ENCODE data around the gene FZD2. TPM values are rescaled to one million over a fixed set of nuclear protein-coding genes. Genes with fewer than 3 reads are reported as not detected.

FZD2 gene
- total and polyA plus RNA-seq, 8 donors = 0.16 to 3.6 (median 0.95) TPM

DNA sequence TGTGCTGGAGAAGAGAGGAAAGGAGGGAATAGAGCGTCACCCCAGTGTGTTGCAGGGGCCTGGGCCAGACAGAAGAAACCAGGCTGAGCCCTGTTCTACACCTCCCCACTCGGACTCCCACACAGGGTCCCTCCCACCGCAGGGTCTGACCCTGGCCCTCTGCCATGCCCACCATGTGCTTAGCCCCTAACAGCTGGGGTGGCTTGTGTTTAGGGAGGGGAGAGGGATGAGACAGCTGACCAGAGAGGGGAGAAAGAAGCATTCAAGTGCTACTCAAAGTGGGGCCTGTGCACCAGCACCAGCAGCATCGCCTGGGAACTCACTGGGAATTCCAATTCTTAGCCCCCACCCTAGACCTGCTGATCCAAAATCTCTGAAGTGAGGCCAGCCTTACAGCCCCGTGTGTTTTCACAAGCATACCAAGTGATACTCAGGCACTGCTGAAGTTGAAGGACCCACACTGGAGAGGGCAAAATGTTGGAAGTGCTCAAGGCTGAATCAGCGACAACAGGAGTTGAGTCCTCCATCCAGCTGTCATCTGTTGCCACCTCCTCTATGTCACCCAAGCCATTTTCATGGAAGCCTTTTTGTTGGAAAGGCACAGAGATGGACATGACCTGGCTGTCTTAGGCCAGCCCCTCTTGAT, 47.0 kb downstream of the FZD2 start:
- no peak overlapping the region for H3K27ac ChIP-seq
- no peak overlapping the region for H3K4me3 ChIP-seq
- no peak for ATAC-seq
- no peak for FAIRE-seq
- WGBS, 2 donors = 82 to 83% methylated on average over 6 of the region's 6 CpGs
- TF ChIP-seq, protein P1, sequence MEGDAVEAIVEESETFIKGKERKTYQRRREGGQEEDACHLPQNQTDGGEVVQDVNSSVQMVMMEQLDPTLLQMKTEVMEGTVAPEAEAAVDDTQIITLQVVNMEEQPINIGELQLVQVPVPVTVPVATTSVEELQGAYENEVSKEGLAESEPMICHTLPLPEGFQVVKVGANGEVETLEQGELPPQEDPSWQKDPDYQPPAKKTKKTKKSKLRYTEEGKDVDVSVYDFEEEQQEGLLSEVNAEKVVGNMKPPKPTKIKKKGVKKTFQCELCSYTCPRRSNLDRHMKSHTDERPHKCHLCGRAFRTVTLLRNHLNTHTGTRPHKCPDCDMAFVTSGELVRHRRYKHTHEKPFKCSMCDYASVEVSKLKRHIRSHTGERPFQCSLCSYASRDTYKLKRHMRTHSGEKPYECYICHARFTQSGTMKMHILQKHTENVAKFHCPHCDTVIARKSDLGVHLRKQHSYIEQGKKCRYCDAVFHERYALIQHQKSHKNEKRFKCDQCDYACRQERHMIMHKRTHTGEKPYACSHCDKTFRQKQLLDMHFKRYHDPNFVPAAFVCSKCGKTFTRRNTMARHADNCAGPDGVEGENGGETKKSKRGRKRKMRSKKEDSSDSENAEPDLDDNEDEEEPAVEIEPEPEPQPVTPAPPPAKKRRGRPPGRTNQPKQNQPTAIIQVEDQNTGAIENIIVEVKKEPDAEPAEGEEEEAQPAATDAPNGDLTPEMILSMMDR (IDR thresholded peaks at IDR 0.05) = no peak
- H3K36me3 ChIP-seq = no peaks in the 10 kb centered on the region
- H3K9me3 ChIP-seq = no peaks in the 10 kb centered on the region
- intact Hi-C loops (cut with DNase I) = no loop called here
- no peaks in the 10 kb centered on the region for H3K4me1 ChIP-seq
- no peaks in the 10 kb centered on the region for H3K27me3 ChIP-seq
- DNase-seq = no peak

DNA sequence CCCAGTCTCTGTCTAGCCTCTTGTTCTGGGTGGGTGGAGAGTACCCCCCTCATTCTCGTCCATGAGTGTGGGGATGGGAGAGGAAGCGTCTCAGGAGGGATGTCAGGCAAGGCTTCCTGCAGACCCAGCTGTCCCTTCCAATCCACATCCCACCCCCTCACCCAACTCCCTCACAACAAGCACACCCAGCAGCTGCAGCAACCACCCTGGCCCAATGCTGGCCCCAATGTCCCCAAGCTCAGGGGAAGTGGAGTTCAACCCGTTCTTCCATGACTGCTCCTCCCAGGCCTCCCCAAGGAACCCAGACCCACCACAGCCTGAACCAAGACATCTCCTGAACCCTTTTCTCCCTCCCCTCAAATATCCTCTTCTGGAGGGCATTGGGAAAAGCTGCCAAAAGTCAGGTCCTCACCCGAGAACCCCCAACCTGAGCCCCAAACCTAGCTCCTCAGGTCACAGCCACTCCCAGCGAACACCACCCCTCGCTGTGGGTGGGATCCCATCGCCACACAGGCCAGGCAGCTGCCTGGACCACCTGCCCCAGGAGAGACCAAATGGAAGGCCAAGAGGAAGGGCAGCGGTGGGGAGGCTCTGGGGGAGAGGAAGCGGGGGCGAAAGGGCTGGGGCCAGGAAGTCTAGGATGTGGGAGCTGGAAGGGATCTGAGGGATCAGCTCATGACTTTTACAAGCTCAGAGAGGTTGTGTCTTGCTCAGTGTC, 47.6 kb downstream of the FZD2 start:
- ATAC-seq = no peak
- H3K36me3 ChIP-seq = no peaks in the 10 kb centered on the region
- no peaks in the 10 kb centered on the region for H3K4me1 ChIP-seq
- intact Hi-C loops (cut with DNase I) = no loop called here
- H3K27me3 ChIP-seq = no peaks in the 10 kb centered on the region
- TF ChIP-seq, protein P1 (IDR thresholded peaks at IDR 0.05) = no peak
- WGBS, 2 donors = 86 to 91% methylated on average over 10 of the region's 10 CpGs
- no peaks in the 10 kb centered on the region for H3K9me3 ChIP-seq
- no peak for DNase-seq
- no peak overlapping the region for H3K27ac ChIP-seq
- H3K4me3 ChIP-seq = no peak overlapping the region
- no peak for FAIRE-seq

DNA sequence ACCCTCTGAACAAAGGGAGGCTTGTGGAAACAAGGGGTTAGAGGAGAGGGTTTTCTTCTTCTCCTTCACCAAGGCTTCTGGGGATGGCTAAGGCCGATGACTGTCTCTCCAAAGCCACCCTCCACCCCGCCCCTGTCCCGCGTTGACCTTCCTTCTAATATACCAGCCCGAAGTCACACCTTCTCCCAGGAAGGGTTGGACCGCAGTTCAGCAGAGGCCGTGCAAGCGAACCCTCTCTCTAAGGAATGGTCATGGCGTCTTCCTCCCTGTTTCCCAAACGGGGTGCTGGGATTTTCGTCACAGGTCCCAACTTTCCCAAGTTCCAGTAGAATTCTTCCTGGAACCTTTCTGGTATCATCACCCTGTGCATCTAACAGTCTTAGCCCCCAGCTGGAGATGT, 49.4 kb downstream of the FZD2 start:
- H3K27me3 ChIP-seq = no peaks in the 10 kb centered on the region
- no peak for DNase-seq
- no peaks in the 10 kb centered on the region for H3K36me3 ChIP-seq
- H3K9me3 ChIP-seq = no peaks in the 10 kb centered on the region
- H3K4me3 ChIP-seq = no peak overlapping the region
- 88 to 93% methylated on average over 11 of the region's 11 CpGs for WGBS, 2 donors
- ATAC-seq = no peak
- no peaks in the 10 kb centered on the region for H3K4me1 ChIP-seq
- intact Hi-C loops (cut with DNase I) = no loop called here
- no peak overlapping the region for H3K27ac ChIP-seq
- FAIRE-seq = no peak
- TF ChIP-seq, protein P1 (IDR thresholded peaks at IDR 0.05) = no peak

DNA sequence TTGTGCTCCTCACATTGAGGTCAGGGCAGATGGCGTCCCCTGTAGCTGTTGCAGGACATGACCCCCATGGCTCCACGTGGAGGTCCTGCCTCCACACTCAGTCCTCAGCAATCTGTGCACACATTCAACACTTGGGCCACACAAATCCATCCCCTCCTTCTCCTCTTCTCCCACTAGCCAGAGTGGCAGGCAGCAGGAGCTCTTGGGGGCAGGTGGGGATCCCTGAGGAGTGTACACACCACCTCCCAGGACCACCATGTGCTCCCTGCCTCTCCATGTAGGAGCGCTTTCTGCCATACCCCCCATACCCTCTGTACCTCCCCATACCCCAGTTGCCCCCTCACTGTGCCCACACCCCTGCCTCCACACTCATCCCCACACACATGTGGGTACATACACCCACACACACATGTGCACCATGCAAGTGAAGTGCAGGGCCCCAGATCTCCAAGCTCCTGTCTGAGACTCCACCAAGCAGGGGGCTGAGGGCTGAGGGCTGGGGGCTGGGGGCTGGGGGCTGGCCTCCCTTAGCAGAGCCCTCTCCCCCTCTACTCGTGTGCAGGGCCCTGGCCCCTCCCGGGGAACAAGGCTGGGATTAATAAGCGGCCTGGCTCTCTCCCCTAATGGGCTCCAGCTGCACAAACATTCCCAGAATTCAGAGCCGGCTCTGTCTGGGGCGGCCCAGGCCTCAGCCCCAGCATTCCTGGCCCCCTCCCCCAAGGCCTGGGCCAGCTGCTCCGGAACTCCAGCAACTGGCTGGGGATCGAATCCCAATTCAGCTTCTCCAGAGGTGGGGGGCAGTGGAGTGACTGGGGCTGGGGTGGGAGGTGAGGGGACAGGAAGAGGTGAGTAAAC, 50.8 kb downstream of the FZD2 start:
- no peak overlapping the region for H3K27ac ChIP-seq
- no peaks in the 10 kb centered on the region for H3K27me3 ChIP-seq
- H3K9me3 ChIP-seq = no peaks in the 10 kb centered on the region
- DNase-seq (no peak), ATAC-seq (peak in 2 of 4 donors; percentile 12 to 78), FAIRE-seq (no peak)
- no peak overlapping the region for H3K4me3 ChIP-seq
- intact Hi-C loops (cut with DNase I) = no loop called here
- WGBS, 2 donors = 51 to 53% methylated on average over 10 of the region's 10 CpGs
- no peaks in the 10 kb centered on the region for H3K4me1 ChIP-seq
- H3K36me3 ChIP-seq = no peaks in the 10 kb centered on the region
- TF ChIP-seq, protein P1 (IDR thresholded peaks at IDR 0.05) = no peak

Measured in pancreas (tissue), 10 donors.